ENCODE measurements around the gene APBA3. TPM values are rescaled to one million over a fixed set of nuclear protein-coding genes. Genes with fewer than 3 reads are reported as not detected.

Gene APBA3
- polyA plus RNA-seq, 4 donors, result 13.1 to 20.8 (median 16.5) TPM

DNA sequence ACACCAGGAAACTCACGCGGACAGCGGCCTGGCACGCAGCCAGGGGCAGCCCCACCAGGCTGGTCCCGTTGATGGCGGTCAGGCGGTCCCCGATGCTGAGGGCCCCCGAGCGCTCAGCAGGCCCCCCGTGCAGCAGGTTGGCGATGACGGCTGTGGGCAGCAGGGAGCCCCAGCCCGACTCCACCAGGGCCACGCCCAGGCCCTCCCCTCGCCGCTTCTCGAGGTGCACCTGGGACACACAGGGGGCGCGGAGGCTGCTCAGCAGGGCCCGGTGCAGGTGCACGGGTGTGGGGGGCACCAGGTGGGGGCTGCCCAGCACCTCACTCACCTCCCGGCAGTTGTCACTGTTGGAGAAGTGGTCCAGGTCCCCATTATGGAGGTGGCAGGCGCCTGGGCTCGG lies 9.0 kb downstream of the APBA3 start:
- DNase-seq, result no peak
- peaks cover 10 to 72% (median 21%) of the 10 kb centered on the region in 3 donors for H3K36me3 ChIP-seq (ENCODE audit: control insufficient read depth in 3 of 3, insufficient read depth in 2 of 3, low read depth in 1 of 3, low read length in 3 of 3)
- peaks cover 0 to 4% of the 10 kb centered on the region in 2 donors for H3K9me3 ChIP-seq (ENCODE audit: control insufficient read depth in 2 of 2, insufficient read depth in 1 of 2, low read depth in 1 of 2, low read length in 1 of 2)
- no peak overlapping the region for H3K27ac ChIP-seq (ENCODE audit: low read depth in 1 of 3, low read length in 2 of 3)
- FAIRE-seq, result no peak
- no peak overlapping the region for H3K4me3 ChIP-seq (ENCODE audit: low read depth in 1 of 3, low read length in 3 of 3)
- no peaks in the 10 kb centered on the region for H3K27me3 ChIP-seq (ENCODE audit: control insufficient read depth in 3 of 3, insufficient read depth in 3 of 3, low read length in 3 of 3)
- 80 to 87% (median 85%) methylated on average over 20 to 25 of the region's 25 CpGs for WGBS, 3 donors
- no peaks in the 10 kb centered on the region for H3K4me1 ChIP-seq (ENCODE audit: control insufficient read depth in 3 of 3, insufficient read depth in 2 of 3, low read depth in 1 of 3, low read length in 2 of 3)

DNA sequence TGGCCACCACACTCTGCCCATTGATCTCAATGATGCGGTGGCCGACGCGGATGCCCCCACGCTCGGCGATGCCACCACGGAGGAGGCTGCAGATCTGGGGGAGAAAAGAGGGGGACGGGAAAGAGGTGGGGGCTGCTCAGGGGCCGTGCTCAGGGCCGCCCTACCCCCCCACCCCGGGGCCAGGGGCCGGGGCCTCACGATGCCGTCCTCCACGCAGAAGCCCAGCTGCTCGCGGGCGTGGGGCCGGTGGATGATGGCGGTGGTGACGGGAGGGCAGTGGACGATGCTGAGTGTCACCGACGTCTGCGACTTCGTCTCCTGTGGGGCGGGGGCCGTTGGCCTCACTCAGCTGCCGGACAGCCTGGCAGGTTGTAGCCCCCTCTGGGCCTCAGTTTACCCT lies 10.3 kb downstream of the APBA3 start:
- Histone ChIP-seq H3K27me3 (ENCODE audit: control insufficient read depth in 3 of 3, insufficient read depth in 3 of 3, low read length in 3 of 3) (no peaks in the 10 kb centered on the region), H3K4me1 (ENCODE audit: control insufficient read depth in 3 of 3, insufficient read depth in 2 of 3, low read depth in 1 of 3, low read length in 2 of 3) (no peaks in the 10 kb centered on the region), H3K4me3 (ENCODE audit: low read depth in 1 of 3, low read length in 3 of 3) (no peak overlapping the region), H3K27ac (ENCODE audit: low read depth in 1 of 3, low read length in 2 of 3) (no peak overlapping the region), H3K9me3 (ENCODE audit: control insufficient read depth in 2 of 2, insufficient read depth in 1 of 2, low read depth in 1 of 2, low read length in 1 of 2) (peaks cover 0 to 4% of the 10 kb centered on the region in 2 donors), H3K36me3 (ENCODE audit: control insufficient read depth in 3 of 3, insufficient read depth in 2 of 3, low read depth in 1 of 3, low read length in 3 of 3) (peaks cover 10 to 78% (median 23%) of the 10 kb centered on the region in 3 donors)
- FAIRE-seq, result no peak
- 93 to 98% (median 94%) methylated on average over 20 to 30 of the region's 30 CpGs for WGBS, 3 donors
- DNase-seq, result no peak

DNA sequence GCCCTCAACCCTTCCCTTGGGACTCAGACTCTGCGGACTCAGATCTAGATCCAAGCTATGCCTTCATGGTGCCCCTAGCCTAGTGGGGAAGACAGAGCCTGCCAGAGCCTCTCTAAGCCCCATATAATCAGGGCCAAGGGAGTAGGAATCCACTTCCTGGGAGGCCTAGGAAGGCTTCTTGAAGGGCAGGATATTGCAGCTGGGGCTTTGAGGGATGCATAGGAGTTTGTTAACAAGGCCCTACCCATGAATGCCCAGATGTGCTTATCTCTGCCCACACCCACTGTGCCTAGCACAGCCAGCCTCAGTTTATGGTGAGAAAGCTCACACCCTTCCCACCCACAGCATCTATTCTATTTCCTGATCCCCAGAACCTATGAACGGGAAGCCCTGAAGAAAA lies 11.3 kb downstream of the APBA3 start:
- H3K4me1 ChIP-seq (ENCODE audit: control insufficient read depth in 3 of 3, insufficient read depth in 2 of 3, low read depth in 1 of 3, low read length in 2 of 3), result no peaks in the 10 kb centered on the region
- H3K27me3 ChIP-seq (ENCODE audit: control insufficient read depth in 3 of 3, insufficient read depth in 3 of 3, low read length in 3 of 3), result no peaks in the 10 kb centered on the region
- DNase-seq (no peak), FAIRE-seq (no peak)
- H3K36me3 ChIP-seq (ENCODE audit: control insufficient read depth in 3 of 3, insufficient read depth in 2 of 3, low read depth in 1 of 3, low read length in 3 of 3), result peaks cover 10 to 86% (median 26%) of the 10 kb centered on the region in 3 donors
- peaks cover 0 to 4% of the 10 kb centered on the region in 2 donors for H3K9me3 ChIP-seq (ENCODE audit: control insufficient read depth in 2 of 2, insufficient read depth in 1 of 2, low read depth in 1 of 2, low read length in 1 of 2)
- WGBS, 3 donors, result 99 to 100% (median 100%) methylated on average over 2 of the region's 2 CpGs
- no peak overlapping the region for H3K4me3 ChIP-seq (ENCODE audit: low read depth in 1 of 3, low read length in 3 of 3)
- H3K27ac ChIP-seq (ENCODE audit: low read depth in 1 of 3, low read length in 2 of 3), result no peak overlapping the region

DNA sequence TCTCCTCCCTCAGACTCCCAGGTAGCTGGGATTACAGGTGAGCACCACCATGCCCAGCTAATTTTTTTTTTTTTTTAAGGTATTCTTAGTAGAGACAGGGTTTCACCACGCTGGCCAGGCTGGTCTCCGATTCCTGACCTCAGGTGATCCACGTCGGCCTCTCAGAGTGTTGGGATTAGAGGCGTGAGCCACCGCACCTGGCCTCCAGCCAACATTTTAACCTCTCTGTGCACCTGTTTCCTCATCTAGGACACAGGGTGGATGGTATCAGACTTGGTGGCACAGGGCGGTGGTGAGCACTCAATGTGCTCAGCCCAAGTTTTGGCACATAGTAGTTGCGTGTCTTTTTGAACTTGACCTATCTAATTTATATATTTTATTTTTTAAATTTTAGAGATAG lies 12.5 kb downstream of the APBA3 start:
- Histone ChIP-seq H3K27ac (ENCODE audit: low read depth in 1 of 3, low read length in 2 of 3) (no peak overlapping the region), H3K9me3 (ENCODE audit: control insufficient read depth in 2 of 2, insufficient read depth in 1 of 2, low read depth in 1 of 2, low read length in 1 of 2) (peaks cover 0 to 4% of the 10 kb centered on the region in 2 donors), H3K27me3 (ENCODE audit: control insufficient read depth in 3 of 3, insufficient read depth in 3 of 3, low read length in 3 of 3) (no peaks in the 10 kb centered on the region), H3K4me1 (ENCODE audit: control insufficient read depth in 3 of 3, insufficient read depth in 2 of 3, low read depth in 1 of 3, low read length in 2 of 3) (no peaks in the 10 kb centered on the region), H3K36me3 (ENCODE audit: control insufficient read depth in 3 of 3, insufficient read depth in 2 of 3, low read depth in 1 of 3, low read length in 3 of 3) (peaks cover 10 to 88% (median 26%) of the 10 kb centered on the region in 3 donors), H3K4me3 (ENCODE audit: low read depth in 1 of 3, low read length in 3 of 3) (no peak overlapping the region)
- FAIRE-seq (no peak), DNase-seq (peak in 1 of 2 donors; percentile 26)
- 50 to 72% (median 65%) methylated on average over 8 of the region's 8 CpGs for WGBS, 3 donors

DNA sequence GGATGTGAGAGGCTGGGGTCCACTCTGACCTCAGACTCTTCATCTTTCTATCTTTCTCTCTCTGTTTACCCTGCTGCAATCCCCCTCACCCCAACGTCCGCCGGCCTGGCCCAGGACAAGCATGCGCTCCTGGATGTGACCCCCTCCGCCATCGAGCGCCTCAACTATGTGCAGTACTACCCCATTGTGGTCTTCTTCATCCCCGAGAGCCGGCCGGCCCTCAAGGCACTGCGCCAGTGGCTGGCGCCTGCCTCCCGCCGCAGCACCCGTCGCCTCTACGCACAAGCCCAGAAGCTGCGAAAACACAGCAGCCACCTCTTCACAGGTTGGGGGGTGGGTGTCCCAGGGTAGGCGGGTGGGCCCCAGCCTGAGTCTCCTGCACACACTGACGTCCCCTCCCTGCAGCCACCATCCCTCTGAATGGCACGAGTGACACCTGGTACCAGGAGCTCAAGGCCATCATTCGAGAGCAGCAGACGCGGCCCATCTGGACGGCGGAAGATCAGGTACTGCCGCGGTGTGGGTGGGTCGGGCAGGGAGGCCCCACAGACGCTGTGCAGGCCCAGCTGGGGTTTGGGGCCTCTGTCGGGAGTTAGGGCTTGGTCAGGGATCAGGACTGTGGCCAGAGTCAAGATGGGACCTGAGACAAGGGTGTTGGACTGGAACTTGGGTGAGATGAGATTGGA lies 15.0 kb downstream of the APBA3 start:
- Histone ChIP-seq H3K27ac (ENCODE audit: low read depth in 1 of 3, low read length in 2 of 3) (no peak overlapping the region), H3K4me3 (ENCODE audit: low read depth in 1 of 3, low read length in 3 of 3) (no peak overlapping the region), H3K36me3 (ENCODE audit: control insufficient read depth in 3 of 3, insufficient read depth in 2 of 3, low read depth in 1 of 3, low read length in 3 of 3) (peaks cover 9 to 79% (median 32%) of the 10 kb centered on the region in 3 donors), H3K4me1 (ENCODE audit: control insufficient read depth in 3 of 3, insufficient read depth in 2 of 3, low read depth in 1 of 3, low read length in 2 of 3) (no peaks in the 10 kb centered on the region), H3K9me3 (ENCODE audit: control insufficient read depth in 2 of 2, insufficient read depth in 1 of 2, low read depth in 1 of 2, low read length in 1 of 2) (peaks cover 0 to 4% of the 10 kb centered on the region in 2 donors), H3K27me3 (ENCODE audit: control insufficient read depth in 3 of 3, insufficient read depth in 3 of 3, low read length in 3 of 3) (no peaks in the 10 kb centered on the region)
- WGBS, 3 donors, result 75 to 86% (median 84%) methylated on average over 31 of the region's 31 CpGs
- DNase-seq (no peak), FAIRE-seq (no peak)

DNA sequence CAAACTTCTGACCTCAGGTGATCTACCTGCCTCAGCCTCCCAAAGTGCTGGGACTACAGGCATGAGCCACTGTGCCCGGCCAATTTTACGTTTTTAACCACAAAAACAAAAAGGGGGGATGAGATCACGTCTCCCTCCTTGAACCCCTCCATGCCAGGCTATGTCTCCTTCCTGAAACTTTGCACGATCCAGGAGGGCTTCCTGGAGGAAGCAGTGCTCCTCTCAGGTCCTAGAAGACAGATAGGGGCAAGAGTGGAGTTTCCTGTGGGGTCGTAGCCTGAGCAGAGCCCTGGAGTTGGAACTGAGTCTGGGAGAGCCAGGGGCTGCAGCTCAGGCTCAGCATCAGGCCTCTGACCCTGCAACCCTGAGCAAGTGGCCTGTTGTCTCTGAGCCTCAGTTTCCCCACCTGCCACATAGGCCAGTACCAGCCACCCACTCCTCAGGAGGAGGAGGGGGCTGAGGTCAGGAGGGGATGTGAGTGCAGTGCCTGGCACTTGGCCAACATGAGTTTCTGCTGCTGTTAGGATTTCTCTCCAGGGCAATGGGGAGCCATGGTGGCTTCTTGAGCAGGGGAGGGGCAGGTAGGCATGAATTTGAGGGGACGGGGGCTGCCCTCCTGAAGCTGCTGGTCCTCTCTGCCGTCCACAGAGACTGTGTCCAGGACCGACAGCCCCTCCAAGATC lies 16.0 kb downstream of the APBA3 start:
- H3K36me3 ChIP-seq (ENCODE audit: control insufficient read depth in 3 of 3, insufficient read depth in 2 of 3, low read depth in 1 of 3, low read length in 3 of 3), result peaks cover 5 to 79% (median 27%) of the 10 kb centered on the region in 3 donors
- FAIRE-seq (no peak), DNase-seq (no peak)
- peaks cover 0 to 4% of the 10 kb centered on the region in 2 donors for H3K9me3 ChIP-seq (ENCODE audit: control insufficient read depth in 2 of 2, insufficient read depth in 1 of 2, low read depth in 1 of 2, low read length in 1 of 2)
- H3K4me1 ChIP-seq (ENCODE audit: control insufficient read depth in 3 of 3, insufficient read depth in 2 of 3, low read depth in 1 of 3, low read length in 2 of 3), result no peaks in the 10 kb centered on the region
- WGBS, 3 donors, result 65 to 70% (median 67%) methylated on average over 8 of the region's 8 CpGs
- no peak overlapping the region for H3K27ac ChIP-seq (ENCODE audit: low read depth in 1 of 3, low read length in 2 of 3)
- no peak overlapping the region for H3K4me3 ChIP-seq (ENCODE audit: low read depth in 1 of 3, low read length in 3 of 3)
- no peaks in the 10 kb centered on the region for H3K27me3 ChIP-seq (ENCODE audit: control insufficient read depth in 3 of 3, insufficient read depth in 3 of 3, low read length in 3 of 3)

DNA sequence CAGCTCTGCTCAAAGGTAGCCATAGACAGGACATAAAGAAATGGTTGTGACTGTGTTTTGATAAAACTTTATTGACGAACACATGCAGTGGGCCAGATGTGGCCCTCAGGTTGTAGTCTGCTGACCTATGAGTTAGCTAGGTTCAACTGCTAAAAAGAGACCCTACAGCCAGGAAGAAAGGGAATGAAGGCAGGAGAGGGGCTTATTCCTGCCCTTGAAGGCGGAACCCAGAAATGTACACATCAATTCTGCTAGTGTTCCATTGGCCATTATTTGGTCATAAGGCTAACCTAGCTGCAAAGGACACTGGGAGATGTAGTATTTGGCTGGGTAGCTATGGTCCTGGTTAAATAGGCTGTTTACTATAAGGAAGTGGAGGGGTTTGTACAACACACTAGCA lies 18.0 kb downstream of the APBA3 start:
- H3K36me3 ChIP-seq (ENCODE audit: control insufficient read depth in 3 of 3, insufficient read depth in 2 of 3, low read depth in 1 of 3, low read length in 3 of 3), result peaks cover 4 to 80% (median 27%) of the 10 kb centered on the region in 3 donors

DNA sequence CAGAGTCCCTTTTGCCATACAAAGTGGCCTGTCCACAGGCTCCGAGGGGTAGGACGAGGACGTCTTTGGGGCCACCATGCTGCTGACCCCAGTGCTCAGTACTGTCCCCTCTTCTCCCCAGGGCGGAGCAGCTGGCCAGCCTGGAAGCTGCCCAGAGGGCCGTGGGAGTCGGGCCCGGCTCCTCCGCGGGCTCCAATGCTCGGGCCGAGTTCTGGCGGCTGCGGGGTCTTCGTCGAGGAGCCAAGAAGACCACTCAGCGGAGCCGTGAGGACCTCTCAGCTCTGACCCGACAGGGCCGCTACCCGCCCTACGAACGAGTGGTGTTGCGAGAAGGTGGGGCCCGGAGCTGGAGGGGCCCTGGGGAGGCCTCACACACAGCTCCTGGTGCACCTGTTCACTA lies 21.1 kb downstream of the APBA3 start:
- no peaks in the 10 kb centered on the region for H3K27me3 ChIP-seq (ENCODE audit: control insufficient read depth in 3 of 3, insufficient read depth in 3 of 3, low read length in 3 of 3)
- H3K36me3 ChIP-seq (ENCODE audit: control insufficient read depth in 3 of 3, insufficient read depth in 2 of 3, low read depth in 1 of 3, low read length in 3 of 3), result peaks cover 4 to 84% (median 29%) of the 10 kb centered on the region in 3 donors
- no peaks in the 10 kb centered on the region for H3K9me3 ChIP-seq (ENCODE audit: control insufficient read depth in 2 of 2, insufficient read depth in 1 of 2, low read depth in 1 of 2, low read length in 1 of 2)
- FAIRE-seq (no peak), DNase-seq (no peak)
- WGBS, 3 donors, result 94 to 95% (median 95%) methylated on average over 22 to 24 of the region's 24 CpGs
- no peak overlapping the region for H3K27ac ChIP-seq (ENCODE audit: low read depth in 1 of 3, low read length in 2 of 3)
- H3K4me1 ChIP-seq (ENCODE audit: control insufficient read depth in 3 of 3, insufficient read depth in 2 of 3, low read depth in 1 of 3, low read length in 2 of 3), result no peaks in the 10 kb centered on the region
- no peak overlapping the region for H3K4me3 ChIP-seq (ENCODE audit: low read depth in 1 of 3, low read length in 3 of 3)

More for the DNA sequence above, 18.0 kb downstream of the APBA3 start:
- no peak for FAIRE-seq
- no peak for DNase-seq
- Histone ChIP-seq H3K9me3 (ENCODE audit: control insufficient read depth in 2 of 2, insufficient read depth in 1 of 2, low read depth in 1 of 2, low read length in 1 of 2) (no peaks in the 10 kb centered on the region), H3K27ac (ENCODE audit: low read depth in 1 of 3, low read length in 2 of 3) (no peak overlapping the region), H3K27me3 (ENCODE audit: control insufficient read depth in 3 of 3, insufficient read depth in 3 of 3, low read length in 3 of 3) (no peaks in the 10 kb centered on the region), H3K4me3 (ENCODE audit: low read depth in 1 of 3, low read length in 3 of 3) (no peak overlapping the region), H3K4me1 (ENCODE audit: control insufficient read depth in 3 of 3, insufficient read depth in 2 of 3, low read depth in 1 of 3, low read length in 2 of 3) (no peaks in the 10 kb centered on the region)
- 95 to 98% (median 96%) methylated on average over 2 of the region's 2 CpGs for WGBS, 3 donors
